SK-N-SH treated with all-trans-retinoic acid at 6 μM for 48 hours (cell line): Measurements from ENCODE around the gene DBN1.

ENCODE experiments used
- ATAC-seq: fragments of 200-7000 bp; cut with Tn5 transposase; 3 replicates; pipeline ENCODE4 v1.9.1; 2020; ENCODE audit warnings: mild to moderate bottlenecking, moderate library complexity
- ARNTL ChIP-seq: fragments of 450-650 bp; formaldehyde crosslinking; IDR thresholded peaks from 2 replicates; pipeline ENCODE4 v1.5.0; 2020; ENCODE audit warnings: low read depth, mild to moderate bottlenecking, moderate library complexity, borderline replicate concordance
- BACH2 ChIP-seq: fragments of 250-450 bp; sonication (Bioruptor Pico); IDR thresholded peaks from 2 replicates; pipeline ENCODE4 v1.9.0; 2021; ENCODE audit warnings: mild to moderate bottlenecking, borderline replicate concordance
- ISL1 ChIP-seq: fragments of 250-450 bp; sonication (Bioruptor Pico); IDR thresholded peaks from 2 replicates; pipeline ENCODE4 v2.1.2; 2022; ENCODE audit warnings: mild to moderate bottlenecking, moderate library complexity
- TCF4 ChIP-seq: fragments of 250-450 bp; sonication (Bioruptor Pico); IDR thresholded peaks from 2 replicates; pipeline ENCODE4 v1.8.0; 2021; ENCODE audit warnings: mild to moderate bottlenecking, moderate library complexity, borderline replicate concordance
- TF ChIP-seq, protein P1 (sequence below): fragments of 250-450 bp; sonication (Bioruptor Pico); IDR thresholded peaks from 2 replicates; pipeline ENCODE4 v1.5.0; 2020; ENCODE audit warnings: mild to moderate bottlenecking, moderate library complexity
- TF ChIP-seq, protein P2 (sequence below): fragments of 250-450 bp; sonication (Bioruptor Pico); IDR thresholded peaks from 2 replicates; pipeline ENCODE4 v1.8.0; 2020; ENCODE audit warnings: mild to moderate bottlenecking, moderate library complexity, borderline replicate concordance
- TF ChIP-seq, protein P3 (sequence below): fragments of 250-450 bp; sonication (Bioruptor Pico); IDR thresholded peaks from 2 replicates; pipeline ENCODE4 v1.8.0; 2021; ENCODE audit warnings: low read depth, mild to moderate bottlenecking, moderate library complexity, borderline replicate concordance
- TF ChIP-seq, protein P4 (sequence below): fragments of 250-450 bp; sonication (Bioruptor Pico); IDR thresholded peaks from 2 replicates; pipeline ENCODE4 v1.5.1; 2020; ENCODE audit warnings: low read depth, mild to moderate bottlenecking, moderate library complexity

DBN1 gene

DNA sequence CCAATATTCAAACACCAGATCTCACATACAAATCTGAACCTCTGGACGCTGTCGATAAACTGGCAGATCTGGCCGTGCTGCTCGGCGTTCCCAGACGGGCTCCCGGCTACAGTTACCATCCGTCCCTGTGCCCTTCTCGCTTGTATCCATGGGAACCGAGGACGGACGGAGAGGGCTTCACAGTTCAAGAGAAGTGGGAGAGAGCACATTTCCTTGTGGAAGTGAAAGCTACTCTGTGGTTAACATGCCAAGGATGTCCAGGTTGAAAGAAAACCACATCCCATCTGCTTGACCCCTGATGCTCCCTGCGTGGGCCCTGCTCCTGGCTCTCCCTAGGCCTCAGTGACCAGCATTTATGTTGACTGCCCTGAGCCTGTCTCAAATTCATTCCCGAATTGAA, 6.3 kb upstream of the DBN1 start:
- ATAC-seq: peak; percentile 13
- TF ChIP-seq, protein P1, sequence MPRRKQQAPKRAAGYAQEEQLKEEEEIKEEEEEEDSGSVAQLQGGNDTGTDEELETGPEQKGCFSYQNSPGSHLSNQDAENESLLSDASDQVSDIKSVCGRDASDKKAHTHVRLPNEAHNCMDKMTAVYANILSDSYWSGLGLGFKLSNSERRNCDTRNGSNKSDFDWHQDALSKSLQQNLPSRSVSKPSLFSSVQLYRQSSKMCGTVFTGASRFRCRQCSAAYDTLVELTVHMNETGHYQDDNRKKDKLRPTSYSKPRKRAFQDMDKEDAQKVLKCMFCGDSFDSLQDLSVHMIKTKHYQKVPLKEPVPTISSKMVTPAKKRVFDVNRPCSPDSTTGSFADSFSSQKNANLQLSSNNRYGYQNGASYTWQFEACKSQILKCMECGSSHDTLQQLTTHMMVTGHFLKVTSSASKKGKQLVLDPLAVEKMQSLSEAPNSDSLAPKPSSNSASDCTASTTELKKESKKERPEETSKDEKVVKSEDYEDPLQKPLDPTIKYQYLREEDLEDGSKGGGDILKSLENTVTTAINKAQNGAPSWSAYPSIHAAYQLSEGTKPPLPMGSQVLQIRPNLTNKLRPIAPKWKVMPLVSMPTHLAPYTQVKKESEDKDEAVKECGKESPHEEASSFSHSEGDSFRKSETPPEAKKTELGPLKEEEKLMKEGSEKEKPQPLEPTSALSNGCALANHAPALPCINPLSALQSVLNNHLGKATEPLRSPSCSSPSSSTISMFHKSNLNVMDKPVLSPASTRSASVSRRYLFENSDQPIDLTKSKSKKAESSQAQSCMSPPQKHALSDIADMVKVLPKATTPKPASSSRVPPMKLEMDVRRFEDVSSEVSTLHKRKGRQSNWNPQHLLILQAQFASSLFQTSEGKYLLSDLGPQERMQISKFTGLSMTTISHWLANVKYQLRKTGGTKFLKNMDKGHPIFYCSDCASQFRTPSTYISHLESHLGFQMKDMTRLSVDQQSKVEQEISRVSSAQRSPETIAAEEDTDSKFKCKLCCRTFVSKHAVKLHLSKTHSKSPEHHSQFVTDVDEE (CRISPR knock-in tag): peak; percentile 9; the same call in 1 of the 2 replicates
- no peak for TF ChIP-seq BACH2 (CRISPR knock-in tag)
- TF ChIP-seq, all 23 proteins: peak for 1

DNA sequence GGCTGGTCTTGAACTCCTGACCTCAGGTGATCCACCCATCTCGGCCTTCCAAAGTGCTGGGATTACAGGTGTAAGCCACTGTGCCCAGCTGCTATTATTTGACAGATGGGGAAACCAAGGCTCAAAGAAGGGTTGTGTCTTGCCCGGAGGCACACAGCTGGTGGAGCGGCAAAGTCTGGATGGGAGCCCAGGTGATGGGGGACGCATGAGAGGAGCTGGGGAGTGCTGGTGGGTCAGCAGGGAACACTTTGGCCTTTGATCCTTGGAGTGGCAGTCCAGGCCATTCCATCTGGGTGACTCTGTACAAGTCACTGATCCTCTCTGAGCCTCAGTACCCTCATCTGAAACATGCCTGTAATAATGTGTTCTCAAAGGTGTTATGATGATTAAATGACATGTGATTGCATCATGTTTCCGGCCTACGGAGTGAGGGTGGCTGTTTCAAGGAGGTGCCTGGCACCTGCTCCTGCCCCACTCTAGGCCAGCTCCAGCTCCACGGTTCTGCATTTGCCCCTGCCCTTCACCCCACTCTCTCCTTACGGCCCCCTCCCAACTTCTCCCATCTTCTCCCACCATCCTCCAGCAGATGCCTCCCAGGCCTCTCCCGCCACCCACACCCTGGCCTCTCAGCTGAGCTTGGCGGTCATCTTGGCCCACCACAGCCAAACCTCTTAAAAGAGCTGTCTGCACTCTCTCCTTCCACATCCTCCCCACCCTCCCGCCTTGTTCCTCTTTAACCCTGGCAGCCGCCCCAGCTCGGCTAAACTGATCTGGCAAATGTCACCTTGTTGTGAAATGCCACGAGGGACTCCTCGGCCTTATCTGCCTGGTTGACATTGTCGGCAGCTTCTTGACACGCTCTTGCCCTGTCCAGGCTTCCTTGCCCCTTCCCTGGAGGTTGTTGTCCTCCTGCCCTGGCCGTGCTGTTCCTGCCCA, 5.5 kb upstream of the DBN1 start:
- ATAC-seq: peak; percentile 19

DNA sequence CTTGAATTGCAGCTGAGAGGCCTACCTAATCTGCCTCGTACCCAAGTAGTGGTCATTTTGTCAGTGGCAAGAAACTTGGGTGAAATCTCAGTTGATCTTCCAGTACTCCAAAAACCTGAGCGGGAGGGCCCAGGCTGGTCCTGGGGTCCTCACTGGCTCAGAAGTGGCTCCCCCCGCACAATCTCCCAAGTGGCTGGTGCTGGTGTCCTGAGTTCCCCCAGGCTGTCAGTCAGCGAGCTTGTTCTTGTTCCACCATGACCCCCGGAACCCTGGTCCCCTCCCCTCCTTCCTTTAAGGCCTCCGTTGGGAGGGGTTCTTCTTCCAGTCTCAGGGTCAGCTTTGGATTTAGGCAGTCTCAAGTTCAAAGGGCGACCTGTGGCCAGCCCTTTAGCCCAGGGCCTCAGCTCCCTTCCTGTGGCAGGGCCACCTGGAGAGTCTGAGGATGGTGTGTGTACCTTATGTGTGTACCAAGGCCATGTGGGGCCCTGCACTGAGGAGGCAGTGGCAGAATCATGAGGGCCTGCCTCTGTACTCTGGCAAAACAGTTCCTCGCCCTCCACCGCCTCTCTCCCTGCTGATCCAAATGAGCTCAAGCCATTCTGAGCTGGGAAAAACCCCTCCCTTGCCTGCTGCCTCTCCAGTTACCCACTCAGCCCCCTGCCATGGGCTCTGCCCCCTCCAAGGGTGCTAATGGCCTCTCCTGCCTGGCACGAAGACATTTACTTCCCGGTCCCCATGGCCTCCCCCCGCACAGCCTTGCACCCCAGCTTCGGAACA, 4.5 kb upstream of the DBN1 start:
- TF ChIP-seq, protein P1 (CRISPR knock-in tag): no peak
- TF ChIP-seq, protein P2, sequence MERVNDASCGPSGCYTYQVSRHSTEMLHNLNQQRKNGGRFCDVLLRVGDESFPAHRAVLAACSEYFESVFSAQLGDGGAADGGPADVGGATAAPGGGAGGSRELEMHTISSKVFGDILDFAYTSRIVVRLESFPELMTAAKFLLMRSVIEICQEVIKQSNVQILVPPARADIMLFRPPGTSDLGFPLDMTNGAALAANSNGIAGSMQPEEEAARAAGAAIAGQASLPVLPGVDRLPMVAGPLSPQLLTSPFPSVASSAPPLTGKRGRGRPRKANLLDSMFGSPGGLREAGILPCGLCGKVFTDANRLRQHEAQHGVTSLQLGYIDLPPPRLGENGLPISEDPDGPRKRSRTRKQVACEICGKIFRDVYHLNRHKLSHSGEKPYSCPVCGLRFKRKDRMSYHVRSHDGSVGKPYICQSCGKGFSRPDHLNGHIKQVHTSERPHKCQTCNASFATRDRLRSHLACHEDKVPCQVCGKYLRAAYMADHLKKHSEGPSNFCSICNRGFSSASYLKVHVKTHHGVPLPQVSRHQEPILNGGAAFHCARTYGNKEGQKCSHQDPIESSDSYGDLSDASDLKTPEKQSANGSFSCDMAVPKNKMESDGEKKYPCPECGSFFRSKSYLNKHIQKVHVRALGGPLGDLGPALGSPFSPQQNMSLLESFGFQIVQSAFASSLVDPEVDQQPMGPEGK: no peak
- TF ChIP-seq, protein P3, sequence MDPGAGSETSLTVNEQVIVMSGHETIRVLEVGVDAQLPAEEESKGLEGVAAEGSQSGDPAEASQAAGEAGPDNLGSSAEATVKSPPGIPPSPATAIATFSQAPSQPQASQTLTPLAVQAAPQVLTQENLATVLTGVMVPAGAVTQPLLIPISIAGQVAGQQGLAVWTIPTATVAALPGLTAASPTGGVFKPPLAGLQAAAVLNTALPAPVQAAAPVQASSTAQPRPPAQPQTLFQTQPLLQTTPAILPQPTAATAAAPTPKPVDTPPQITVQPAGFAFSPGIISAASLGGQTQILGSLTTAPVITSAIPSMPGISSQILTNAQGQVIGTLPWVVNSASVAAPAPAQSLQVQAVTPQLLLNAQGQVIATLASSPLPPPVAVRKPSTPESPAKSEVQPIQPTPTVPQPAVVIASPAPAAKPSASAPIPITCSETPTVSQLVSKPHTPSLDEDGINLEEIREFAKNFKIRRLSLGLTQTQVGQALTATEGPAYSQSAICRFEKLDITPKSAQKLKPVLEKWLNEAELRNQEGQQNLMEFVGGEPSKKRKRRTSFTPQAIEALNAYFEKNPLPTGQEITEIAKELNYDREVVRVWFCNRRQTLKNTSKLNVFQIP: no peak
- TF ChIP-seq ARNTL (CRISPR knock-in tag) (no peak), ISL1 (CRISPR knock-in tag) (no peak)
- no peak; the same call in 2 of the 3 replicates for ATAC-seq

More for the DNA sequence above, 5.5 kb upstream of the DBN1 start:
- TF ChIP-seq, protein P1 (CRISPR knock-in tag): peak; percentile 54; the same call in 1 of the 2 replicates
- TF ChIP-seq TCF4 (CRISPR knock-in tag) (peak; percentile 65; the same call in 1 of the 2 replicates), ISL1 (CRISPR knock-in tag) (peak; percentile 20; the same call in 1 of the 2 replicates)
- TF ChIP-seq, protein P4, sequence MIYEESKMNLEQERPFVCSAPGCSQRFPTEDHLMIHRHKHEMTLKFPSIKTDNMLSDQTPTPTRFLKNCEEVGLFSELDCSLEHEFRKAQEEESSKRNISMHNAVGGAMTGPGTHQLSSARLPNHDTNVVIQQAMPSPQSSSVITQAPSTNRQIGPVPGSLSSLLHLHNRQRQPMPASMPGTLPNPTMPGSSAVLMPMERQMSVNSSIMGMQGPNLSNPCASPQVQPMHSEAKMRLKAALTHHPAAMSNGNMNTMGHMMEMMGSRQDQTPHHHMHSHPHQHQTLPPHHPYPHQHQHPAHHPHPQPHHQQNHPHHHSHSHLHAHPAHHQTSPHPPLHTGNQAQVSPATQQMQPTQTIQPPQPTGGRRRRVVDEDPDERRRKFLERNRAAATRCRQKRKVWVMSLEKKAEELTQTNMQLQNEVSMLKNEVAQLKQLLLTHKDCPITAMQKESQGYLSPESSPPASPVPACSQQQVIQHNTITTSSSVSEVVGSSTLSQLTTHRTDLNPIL: no peak
